ENCODE data around the gene CDH13.

Gene CDH13

DNA sequence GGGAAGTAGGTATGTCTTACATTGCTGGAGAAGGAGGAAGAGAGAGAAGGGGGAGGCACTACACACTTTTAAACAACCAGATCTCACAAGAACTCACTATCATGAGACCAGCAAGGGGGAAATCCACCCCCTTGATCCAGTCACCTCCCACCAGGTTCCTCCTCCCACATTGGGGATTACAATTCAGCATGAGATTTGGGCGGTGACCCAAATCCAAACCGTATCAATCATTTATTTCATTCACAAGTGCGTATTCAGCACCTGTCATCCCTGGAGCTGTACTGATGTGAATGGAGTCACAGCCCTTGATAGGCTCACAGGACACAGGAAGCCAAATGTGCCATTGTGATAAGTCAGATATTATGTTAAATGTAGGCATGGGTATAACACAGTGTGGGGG is 952.7 kb downstream of the CDH13 start:
- no peak for DNase-seq (ENCODE audit: low spot score)

DNA sequence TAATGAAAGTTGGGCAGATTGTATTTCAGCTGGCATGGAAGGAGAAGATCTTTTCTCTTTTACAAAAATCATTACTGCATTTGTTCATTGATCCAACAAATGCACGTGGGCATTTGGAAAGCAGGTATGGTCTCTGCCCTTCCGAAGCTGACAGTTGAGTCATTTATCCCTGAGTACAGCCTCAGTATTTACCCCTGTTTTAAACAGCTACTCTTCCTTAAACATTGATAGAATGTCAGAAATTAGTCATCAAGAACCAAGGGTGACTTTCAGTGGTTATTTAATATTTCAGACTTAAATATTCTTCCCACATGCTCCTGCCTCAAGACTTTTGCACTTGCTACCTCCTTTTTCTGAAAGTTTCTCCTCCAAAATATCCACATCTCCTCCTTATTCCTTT is 954.3 kb downstream of the CDH13 start:
- DNase-seq (ENCODE audit: low spot score), result no peak

DNA sequence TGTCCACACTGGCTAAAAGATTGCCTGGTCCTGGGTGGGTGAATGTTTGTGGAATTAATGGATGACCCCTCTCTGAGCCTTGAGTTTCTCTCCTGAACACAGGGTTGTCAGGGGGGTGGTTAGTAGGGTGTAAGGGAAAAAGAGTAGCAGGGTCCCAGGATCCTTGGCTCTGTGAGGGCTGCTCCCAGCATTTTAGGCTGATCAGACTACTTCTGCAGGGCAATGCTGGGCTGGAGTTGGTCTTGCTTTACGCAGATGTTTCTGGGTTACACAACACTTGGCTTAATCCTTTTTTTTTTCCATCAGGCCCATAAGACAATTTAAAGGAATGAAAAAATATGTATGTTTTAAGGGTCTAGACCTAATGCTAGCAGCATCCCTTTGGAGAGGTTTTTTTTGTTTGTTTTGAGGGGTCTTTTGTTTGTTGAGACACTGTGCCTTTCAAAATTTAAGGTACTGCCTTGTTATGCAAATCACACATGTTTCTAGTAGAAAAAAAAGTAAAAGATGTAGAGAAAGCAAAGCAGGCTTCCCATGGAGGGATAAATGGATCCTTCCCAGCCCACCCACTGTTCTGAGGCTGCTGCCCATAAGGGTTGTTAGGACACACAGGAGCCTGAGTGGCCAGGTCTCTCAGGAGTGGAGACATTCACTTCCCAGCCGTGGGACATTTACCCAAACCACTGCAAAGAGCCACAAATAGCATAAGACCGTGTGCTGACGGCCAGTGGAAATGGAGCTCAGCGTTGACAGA is 955.4 kb downstream of the CDH13 start:
- DNase-seq (ENCODE audit: low spot score), result no peak

DNA sequence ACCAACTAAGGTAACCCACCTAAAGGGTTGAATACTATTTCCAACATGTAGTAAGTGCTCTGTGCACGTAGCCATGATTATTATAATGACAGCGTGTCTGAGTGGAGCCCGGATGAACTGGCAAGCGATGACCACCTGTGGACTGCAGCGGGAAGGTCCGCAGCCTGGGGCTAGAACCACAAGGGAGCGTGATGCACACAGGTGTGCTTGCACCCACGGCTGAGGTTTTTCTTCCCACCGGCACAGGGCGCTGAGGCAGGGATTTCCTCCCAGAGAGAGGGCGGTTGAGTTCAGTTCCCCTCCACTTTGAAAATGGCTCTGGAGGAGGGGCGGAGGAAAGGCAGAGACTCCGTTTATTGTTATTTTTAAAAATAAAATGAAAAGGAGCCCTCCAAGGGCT is 959.3 kb downstream of the CDH13 start:
- no peak for DNase-seq (ENCODE audit: low spot score)

DNA sequence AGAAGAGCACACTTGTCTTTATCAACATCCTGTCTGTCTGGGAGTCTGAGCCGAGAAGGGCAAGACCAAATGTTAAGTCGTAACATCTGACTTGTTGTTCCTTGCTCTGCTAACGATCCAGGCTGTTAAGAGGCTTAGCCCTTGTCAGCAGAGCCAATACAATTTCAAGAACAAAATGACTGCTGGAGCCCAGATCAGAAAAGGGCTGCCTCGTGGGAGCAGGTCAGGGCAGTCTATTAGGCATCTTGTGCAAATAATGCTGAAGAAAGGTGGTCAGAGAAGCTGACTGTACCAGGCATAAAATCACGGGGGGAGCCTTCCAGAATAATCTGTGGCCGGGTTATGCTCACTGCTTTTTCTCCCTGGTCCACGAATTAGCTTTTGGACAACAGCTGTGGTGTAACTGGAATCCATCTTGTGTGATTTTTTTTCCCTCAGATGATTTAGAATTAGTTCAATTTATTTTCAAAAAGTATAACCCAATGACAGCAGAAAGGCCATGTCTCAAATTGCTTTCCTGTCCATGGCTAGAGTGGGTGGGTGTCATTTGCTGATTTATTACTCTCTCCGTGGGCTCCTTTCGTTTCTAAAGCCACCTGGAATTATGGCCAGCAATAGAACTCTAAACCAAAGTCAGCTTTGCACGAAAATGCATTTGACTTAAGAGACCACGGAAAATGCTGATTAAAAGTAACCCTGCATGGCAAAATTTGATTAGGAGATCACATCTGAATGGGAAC is 959.9 kb downstream of the CDH13 start:
- no peak for DNase-seq (ENCODE audit: low spot score)

DNA sequence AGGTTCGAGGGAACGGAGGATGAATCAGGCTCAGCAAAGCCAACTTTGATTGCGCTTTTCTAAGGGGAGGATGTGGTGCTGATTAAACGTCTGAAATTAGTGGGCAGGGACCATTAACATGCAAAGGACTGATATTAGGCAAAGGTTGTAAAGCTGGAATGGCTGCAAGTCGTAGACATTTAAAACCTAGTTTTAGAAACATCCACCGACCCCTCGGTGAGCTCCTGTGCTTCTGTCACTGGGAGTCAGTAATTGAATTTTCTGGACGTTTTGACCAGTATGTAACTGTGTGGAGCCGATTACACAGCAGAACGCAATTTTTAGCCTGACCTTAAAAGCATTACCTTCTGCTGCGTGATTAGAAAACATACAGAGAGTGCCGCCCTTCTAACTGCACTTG is 960.4 kb downstream of the CDH13 start:
- no peak for DNase-seq (ENCODE audit: low spot score)

DNA sequence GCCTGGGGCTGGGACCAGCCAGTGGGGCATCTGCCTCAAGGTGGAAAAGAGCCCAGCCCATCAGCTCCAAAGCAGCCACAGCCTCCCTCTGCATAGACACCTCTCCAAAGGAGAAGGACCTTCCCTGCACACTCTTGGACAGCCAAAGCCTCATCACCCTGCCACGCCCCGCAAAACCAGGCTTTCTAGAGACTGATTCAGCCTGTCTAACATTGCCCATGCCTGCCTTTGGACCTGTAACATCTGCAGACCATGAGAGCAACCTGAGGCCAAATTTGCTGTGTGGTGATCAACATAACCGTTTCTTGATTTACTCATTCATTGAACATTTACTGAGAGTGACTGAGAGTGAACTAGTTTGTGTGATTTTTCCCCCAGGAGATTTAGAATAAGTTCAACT is 961.3 kb downstream of the CDH13 start:
- no peak for DNase-seq (ENCODE audit: low spot score)

DNA sequence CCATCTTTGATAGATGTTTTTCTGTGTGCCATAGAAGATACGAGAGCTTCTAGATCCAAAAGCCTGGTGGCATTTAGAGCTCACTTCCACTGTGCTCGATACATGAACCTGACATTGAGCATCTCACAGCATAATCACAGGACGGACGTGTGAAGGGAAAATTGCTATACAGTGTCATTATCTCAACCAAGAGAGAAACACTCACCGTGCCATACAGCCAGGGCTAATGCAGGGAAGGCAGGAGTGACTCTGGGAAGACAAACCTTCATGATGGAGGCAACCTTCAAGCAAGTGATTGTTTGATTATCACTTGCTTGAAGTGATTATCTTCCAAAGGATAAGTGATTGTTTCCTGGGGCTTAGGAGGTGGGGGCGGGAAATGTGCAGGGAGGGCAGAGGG is 962.8 kb downstream of the CDH13 start:
- no peak for DNase-seq (ENCODE audit: low spot score)

DNA sequence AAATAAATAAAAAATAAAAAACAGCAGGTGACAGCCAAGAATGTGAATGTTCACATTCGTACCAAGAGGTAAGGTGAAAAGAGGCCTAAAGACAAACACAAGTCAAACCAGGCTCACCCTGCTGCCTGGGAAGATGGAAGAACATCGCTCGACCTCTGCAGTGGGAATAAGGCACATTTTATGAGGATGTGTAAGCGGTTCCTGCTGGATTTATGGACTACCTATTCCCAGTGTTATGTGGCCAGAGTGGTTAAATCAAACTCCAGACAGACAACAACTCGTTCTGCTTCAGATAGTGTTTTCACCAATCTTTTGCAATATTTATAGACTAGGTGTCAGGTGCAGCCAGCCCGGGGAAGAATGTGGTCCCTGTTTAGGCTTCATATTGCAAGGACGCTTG is 966.0 kb downstream of the CDH13 start:
- DNase-seq (ENCODE audit: low spot score), result no peak

DNA sequence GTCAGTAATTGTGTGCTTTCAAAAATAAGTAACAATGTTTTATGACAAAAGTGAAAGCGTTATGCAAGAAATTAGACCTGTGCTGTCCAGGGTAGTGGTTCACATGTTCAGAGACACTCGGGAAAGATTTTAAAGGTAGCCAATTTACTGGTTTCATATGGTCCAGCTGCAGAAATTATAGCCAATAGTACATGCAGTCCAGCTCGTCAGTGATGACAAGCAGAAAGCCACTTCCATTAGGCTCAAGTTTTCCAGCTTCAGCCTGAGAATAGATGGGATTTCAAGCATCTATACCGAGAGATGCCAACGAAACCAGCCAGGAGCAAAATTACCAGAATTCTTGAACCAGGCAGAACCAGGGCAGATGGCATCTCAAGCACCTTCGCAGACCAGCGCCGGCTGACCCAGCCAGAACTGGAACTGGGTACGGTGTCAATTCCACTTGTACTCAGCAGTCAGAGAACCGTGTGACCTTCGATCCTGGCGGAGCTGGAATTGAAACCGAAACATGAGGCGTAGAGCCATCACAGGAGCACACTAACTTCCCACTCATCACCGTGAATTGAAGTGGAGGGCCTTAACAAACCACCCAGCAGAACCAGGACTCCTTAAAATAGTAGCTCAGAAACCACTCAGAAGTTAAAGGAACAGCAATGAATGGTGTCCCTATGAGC is 973.2 kb downstream of the CDH13 start:
- DNase-seq (ENCODE audit: low spot score), result no peak

DNA sequence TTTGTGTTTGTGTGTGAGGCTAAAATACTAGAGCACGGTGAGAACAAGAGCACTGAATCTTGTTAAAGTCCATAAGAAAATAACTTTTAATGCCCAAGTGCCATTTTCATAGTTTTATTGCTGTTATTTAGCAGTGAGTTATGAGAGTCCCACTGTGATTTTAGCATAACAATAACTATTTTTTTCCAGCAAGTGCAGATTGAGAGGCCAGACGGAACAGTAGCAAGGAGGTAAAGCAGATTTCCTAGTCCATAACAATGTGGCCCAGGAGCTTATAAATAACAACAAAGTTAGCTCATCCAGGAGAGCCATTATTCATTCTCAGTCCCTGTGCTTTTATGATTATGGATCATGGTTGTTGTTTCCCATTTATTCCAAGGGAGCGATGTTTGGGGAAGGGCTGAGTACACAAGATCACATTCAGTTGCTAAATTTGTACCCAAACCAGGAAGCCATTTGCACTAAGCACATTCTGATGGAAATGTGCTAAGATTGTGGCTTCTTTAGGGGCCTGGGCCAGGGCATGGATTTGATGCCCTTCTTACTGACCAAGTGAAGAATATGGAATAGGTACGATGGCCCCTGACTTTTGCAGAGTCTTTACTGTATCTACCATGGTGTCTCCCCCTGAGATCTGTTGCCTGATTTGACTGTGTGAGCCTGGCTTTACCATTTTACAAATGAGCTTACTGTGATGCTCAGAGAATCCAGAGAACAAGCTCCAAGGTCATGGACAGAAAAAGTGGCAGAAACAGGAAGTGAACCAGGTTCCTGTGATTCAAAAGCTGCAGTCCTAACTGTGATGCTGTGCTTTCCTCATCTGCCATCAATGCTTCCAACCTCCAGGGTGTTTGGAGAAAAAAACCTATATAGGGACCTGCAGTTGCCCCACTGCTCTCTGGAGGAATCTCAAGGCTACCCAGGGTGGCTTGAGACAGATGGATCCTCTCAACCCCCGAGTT is 976.3 kb downstream of the CDH13 start:
- no peak for DNase-seq (ENCODE audit: low spot score)

DNA sequence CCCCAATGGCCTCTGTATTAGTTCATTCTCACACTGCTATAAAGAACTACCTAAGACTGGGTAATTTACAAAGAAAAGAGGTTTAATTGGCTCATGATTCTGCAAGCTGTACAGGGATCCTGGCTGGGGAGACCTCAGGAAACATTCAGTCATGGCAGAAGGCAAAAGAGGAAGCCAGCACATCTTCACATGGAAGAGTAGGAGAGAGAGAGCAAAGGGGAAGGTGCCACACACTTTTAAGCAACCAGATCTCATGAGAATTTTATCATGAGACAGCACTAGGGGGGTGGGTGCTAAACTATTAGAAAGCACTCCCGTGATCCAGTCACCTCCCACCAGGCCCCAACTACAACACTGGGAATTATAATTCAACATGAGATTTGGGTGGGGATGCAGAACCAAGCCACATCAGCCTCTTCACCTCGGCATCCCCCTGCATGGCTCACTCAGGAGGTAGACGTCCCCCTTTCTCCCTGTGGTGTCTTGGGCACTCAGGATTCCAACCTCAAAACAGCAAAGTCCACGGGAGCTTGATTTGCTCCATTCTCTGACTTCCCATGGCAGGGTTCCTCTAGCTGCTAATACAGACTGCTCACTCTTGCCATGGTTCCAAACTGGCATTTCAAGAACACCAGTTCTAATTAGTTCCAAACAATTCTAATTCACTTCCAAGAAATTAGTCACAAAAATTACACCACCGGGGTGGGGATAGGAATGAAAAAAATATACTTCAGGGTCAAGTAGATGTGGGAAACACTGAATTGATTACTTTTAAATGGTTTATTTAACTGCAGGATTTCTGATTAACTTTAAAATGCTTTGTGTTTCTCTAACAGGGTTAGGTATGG is 977.2 kb downstream of the CDH13 start:
- no peak for DNase-seq (ENCODE audit: low spot score)

DNA sequence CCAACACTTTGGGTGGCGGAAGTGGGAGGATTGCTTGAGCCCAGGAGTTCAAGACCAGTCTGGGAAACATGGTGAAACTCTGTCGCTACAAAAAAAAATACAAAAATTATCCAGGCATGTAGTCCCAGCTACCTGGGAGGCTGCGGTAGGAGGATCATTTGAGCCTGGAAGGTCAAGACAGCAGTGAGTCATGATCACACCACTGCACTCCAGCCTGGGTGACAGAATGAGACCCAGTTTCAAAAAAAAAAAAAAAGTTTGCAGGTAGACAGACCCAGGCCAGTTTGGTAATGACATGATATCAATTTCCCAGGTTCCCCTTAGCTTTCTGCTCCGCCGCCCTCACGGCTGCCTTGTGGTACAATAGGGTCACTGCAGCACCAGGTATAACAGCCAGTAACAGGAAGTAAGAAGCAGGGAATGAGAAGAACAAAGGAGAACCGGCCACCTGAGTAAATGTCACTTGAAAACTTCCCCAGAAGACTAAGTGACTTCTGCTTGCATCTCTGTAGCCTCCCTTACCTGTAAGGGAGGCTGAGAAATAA is 979.8 kb downstream of the CDH13 start:
- no peak for DNase-seq (ENCODE audit: low spot score)

DNA sequence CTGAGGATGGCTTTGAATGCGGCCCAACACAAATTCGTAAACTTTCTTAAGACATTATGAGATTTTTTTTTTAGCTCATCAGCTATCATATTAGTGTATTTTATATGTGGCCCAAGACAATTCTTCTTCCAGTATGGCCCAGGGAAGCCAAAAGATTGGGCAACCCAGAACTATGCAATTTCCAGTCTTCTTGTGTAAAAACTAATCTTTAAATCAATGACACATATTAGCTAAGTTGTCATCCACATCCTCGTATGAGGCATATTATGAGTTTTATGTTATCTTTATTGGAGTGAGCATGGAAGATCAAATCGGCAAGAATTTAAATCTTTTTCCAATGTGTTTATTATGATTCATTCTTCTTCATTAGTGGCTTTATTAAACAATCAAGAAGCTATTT is 982.4 kb downstream of the CDH13 start:
- no peak for DNase-seq (ENCODE audit: low spot score)

DNA sequence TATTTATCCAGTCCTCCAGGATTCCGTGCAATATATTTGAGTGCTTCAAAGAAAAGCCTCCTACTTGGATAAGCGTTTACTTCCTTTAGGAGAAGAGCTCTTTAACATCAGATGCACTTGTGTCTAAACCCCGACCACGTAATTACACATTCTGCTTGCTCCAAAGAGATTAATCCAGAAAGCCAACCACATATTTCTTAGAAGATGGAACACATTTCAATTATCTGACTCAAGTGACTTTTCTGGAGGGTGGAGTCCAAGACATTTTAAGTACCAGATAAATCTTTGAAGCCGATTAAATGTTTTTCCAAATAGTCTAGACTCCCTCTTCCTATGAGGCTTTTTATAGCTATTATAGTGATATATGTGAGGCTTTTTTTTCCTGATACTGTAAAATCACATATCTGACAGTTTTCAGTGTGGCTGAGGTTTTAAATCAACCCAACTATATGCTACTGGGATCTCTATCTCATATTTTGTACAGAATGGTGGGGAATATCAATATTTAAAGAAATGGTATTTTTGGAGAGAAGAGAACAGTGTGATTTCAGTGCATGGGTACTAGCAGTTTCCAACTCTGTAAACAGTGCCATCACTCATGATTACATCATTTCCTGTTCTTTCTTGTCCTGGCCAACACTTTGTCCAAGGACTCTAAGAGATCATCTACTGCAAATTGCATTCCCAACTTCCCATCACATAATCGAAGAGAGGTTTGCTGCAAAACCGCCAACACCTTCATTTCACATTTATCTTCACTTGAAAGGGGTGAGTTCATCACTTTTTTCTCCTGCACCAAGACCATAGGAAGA is 988.6 kb downstream of the CDH13 start:
- DNase-seq (ENCODE audit: low spot score), result no peak

DNA sequence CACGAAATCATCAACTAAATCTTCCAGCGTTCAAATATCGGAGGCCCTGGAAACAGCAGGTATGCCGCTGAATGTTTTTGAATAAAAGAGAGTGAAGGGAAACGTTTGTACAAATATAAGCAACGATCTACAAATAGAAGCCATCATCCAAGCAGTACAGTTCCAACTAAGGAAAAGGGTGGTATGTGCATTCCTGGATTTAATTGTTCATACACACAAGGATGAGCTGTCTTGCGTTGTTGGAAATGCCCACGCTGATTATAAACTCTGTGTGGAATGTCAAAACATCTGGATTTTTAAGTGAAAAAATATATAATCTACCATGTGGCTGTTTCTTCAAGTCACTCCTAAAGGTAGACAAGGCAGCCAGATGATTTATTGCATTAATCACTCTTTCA is 989.2 kb downstream of the CDH13 start:
- DNase-seq (ENCODE audit: low spot score), result no peak

DNA sequence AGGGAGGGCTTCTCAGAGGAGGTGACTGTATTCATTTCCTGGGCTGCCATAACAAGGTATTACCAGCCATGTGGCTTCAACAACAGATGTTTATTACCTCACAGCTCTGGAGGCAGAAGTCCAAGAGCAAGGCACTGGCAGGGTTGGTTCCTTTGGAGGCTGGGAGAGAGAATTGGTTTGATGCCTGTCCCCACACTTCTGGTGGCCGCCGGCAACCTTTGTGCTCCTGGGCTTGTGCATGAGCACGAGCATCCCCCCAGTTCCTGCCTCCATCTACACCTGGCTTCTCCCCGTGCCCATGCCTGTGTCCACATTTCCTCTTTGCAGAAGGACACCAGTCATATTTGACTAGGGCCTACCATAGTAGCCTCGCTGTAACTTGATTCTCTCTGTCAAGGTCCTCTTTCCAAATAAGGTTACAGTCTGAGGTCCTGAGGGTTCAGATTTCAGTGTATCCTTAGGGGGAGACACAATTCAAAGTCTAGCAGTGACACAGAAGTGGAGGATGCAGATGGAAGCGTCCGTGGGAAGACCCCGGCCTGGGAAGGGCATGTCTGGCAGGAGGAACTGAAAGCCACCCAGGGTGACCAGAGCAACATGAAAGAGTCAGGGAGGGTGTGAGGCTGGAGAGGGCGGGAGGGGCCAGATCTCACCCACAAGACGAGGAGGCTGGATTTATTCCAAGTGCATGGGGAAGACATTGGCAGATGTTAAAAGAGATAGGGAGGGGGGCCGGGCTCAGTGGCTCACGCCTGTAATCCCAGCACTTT is 992.8 kb downstream of the CDH13 start:
- no peak for DNase-seq (ENCODE audit: low spot score)

DNA sequence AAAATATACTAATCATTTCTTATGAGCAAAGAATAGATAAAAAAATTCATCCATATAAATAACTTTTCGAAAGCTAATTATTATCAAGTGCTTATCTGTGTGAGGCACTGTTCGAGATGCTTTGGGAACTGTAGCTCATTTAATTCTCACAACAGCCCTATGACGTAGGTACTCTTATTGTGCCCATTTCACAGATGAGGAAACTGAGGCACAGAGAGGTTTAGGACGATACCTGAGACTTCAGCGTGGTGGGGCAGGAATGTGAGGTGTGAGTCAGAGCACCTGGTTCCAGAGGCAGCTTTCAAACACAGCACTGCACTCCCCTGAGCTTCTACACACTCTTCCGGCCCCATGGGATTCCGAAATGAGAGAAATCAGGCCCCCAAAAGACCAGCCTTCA is 995.2 kb downstream of the CDH13 start:
- DNase-seq (ENCODE audit: low spot score), result no peak

DNA sequence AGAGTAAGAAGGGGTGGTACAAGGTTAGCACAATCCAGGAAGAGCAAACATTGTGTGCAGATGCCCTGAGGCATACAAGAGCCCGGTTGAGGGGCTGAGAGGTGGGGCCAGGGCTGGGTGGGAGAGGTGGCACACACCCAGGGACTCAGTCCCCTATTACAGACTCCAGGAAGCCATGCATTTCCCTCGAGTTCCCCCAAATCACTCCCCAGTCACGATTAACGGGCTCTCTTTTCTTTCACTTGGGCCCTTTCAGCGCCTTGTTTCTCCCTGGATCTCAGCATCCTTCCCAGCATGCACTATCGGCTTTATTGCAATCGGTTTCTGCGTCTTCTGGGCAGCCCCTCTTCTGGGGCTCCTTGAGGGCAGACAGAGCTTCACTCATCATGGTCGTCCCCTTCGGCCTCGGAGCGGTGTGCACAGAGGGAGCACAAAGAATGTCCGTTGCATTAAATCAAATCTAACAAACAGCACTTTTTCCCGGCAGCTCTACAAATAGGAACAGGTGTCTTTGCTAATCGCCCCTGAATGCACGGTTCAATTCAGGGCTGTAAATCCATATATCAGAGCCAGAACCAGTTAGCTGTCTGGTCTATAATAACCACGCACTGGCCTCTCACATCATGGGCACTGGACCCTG is 996.4 kb downstream of the CDH13 start:
- no peak for DNase-seq (ENCODE audit: low spot score)
